Omental fat pad (tissue), 4 donors: Measurements from ENCODE around the gene CMSS1. TPM values are rescaled to one million over a fixed set of nuclear protein-coding genes. Genes with fewer than 3 reads are reported as not detected.

Experiments used
- ATAC-seq: fragments of 150-250 bp; one replicate; pipeline ENCODE4 v1.9.1; 2016; ENCODE audit warnings: mild to moderate bottlenecking, moderate library complexity; ENCODE audit not compliant: low FRiP score
- DNase-seq: peaks from one replicate; pipeline ENCODE4 v3.0.0-alpha.2; 2019; ENCODE audit warnings: low spot score
- CTCF ChIP-seq, 3 donors: fragments of 450-650 bp; IDR thresholded peaks; one replicate each; pipeline ENCODE4 v1.5.1; 2016 to 2017; ENCODE audit warnings: antibody characterized with exemption in 3 of 3, mild to moderate bottlenecking in 3 of 3, moderate library complexity in 2 of 3
- total RNA-seq, 4 donors: library from RNA; depleted of rRNA; stranded (reverse); fragments of >200 nt; gene quantifications; one replicate each; pipeline ENCODE4 v1.1.0, GENCODE V29; 2016

CMSS1 gene
- total RNA-seq, 4 donors from 2014 or later: 16.9 to 29.3 (median 21.1) TPM

GRCh38 chr3:100033184-100033583 is 215.5 kb downstream of the CMSS1 start:
- no peak for ATAC-seq
- DNase-seq: no peak
- no peak for TF ChIP-seq CTCF (IDR thresholded peaks at IDR 0.05)

DNA sequence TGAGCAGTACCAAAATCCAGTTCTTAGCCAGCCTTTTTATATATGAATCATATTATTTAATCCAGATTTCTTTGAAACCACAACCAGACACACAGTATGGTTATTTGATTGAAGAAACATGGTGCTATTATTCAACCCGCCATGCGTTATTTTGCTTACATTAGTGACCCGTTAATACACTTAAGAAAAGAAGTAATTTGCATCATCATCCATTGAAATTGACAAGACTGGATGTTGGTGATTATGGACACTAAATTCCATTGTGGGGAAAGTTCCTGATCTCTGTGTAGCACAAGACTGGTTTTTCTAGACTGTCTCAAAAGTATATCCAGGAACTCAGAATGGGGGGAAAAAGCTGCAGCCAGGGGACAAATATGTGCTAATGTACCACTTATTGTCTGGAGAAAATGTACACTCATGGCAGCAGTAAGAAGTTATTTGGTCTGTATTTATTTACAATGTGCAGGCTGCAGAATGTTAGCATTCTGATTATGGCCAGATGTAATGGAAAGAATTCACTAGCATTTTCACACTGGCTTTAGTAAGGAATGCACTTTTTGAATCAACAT is 216.3 kb downstream of the CMSS1 start:
- DNase-seq (no peak), ATAC-seq (no peak)
- TF ChIP-seq CTCF (IDR thresholded peaks at IDR 0.05): no peak

DNA sequence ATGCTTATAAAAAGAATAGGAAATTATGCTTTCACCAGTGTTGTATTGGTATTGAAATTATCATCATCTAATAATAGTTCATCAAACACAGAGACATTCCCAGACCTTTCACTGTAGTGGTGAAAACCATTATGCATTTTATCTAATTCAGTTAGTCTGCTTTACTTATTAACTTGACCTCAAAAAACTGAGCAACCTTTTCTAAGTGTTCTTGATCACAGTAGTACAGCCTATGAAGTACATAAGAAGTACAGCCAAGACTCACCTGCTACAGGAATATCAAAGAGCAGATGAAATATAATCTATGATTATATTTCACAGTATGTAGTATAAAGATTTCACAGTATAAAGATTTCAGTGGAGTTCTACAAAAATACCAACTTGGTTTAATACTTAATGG is 221.4 kb downstream of the CMSS1 start:
- no peak for TF ChIP-seq CTCF (IDR thresholded peaks at IDR 0.05)
- DNase-seq (no peak), ATAC-seq (no peak)

- no peak for DNase-seq
- no peak for TF ChIP-seq CTCF (IDR thresholded peaks at IDR 0.05)
- ATAC-seq: peak; percentile 38
Measured at GRCh38 chr3:100040451-100041225, 223.0 kb downstream of the CMSS1 start.

DNA sequence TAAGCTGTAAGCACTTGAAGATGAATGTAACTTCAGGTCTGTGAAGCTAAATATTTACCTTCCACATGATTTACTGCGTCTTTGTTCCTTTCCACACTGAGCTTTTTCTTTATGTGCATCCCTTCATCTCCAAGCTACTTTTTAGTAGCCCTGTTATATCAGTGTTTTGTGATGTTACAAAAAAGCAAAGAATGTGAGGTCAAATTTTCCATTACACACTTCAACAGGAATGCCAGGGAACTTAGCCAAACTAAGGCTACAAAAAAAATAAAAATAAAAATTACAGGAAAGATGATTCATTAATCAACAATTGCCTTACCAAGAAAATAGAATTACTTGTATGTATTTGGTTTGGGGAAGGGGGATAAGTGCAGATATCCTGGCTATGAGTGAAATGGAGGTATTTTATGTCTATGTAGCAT is 223.7 kb downstream of the CMSS1 start:
- ATAC-seq (peak; percentile 76), DNase-seq (no peak)
- no peak for TF ChIP-seq CTCF (IDR thresholded peaks at IDR 0.05)

- no peak for TF ChIP-seq CTCF (IDR thresholded peaks at IDR 0.05)
- ATAC-seq: peak; percentile 64
- no peak for DNase-seq
Measured at GRCh38 chr3:100042166-100042981, 224.7 kb downstream of the CMSS1 start.
